UCSD-AML1 (cell line): ENCODE measurements around the gene CLDN6.

ENCODE experiments used
- DNase-seq: peaks from one replicate; lab custom pipeline; 2025; ENCODE audit not compliant: unreplicated experiment; lab: John Stamatoyannopoulos, UW

CLDN6 gene

DNA sequence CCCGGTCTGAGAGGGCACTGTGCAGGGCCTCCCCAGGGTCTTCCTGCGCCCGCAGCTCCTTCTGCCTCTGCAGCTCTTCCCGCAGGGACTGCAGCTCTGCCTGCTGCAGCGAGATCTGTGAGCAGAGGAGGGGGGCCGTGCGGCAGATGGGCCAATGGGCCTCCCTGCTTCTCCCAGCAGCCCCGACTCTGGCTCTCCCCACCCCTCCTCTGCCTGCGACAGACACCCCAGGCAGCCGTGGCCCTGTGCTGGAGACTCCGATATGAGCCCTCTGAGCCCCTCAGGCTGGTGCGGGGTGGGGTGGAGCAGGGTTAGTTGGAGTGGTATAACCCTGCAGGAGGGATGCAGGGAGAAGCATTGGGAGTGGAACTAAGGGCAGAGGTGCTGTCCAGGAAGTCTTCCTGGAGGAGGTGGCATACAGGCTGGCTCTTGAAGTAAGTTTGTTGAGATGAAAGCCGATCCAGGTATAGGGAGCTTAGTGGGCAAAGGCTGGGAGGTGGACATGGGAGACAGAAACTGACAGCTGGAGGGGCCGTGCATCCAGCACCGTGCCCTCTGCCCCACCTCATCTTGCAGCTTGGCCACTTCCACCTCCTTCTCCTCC, 10.8 kb upstream of the CLDN6 start:
- DNase-seq, result no peak

DNA sequence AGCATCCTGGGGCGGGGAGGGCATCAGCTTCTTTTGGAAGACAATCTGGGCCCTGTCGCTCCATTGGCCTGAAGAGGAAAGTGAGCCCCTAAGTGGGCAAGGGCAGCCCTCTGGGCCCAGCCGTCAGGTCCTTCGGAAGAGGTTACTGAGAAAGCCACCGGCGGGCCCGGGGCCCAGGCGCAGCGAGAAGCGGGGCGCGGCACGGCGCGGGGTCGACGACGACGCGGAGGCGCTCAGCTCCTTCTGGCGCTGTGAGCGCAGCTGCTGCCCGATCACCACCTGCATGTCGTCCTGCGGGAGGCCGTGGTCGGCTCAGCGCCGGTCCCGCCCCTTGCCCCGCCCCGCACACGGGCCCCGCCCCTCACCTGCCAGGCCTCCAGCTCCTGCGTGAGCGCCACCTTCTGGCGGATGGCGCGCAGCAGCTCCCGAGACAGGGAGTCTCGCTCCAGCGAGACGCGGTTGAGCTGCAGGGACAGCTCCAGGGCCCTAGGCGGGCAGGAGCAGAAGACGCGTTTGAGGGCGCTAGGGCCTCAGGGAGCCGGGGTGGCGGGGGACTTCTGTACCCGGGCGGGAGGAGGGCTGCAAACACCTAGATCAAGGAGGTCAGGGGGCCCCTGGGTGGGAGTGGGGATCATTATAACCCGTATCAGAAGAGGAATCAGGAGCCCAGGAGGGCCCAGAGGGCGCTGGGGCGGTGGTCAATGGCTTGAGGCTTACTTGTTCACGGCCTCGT, 10.2 kb upstream of the CLDN6 start:
- DNase-seq, result peak; percentile 87

DNA sequence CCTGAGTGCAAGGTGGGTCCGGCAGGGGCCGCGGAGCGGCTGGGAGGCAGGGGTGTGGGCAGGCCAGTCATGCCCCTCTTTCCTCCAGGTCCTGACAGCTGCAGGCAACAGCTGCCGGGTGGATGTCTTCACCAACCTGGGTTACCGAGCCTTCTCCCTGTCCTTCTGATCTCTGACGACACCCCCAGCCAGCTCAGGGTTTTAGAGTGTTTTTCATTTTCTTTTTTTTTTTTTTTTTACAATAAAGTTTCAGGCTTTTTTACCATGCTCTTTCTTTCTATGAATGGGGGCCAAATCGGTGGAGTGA, 9.5 kb upstream of the CLDN6 start:
- DNase-seq, result no peak

DNA sequence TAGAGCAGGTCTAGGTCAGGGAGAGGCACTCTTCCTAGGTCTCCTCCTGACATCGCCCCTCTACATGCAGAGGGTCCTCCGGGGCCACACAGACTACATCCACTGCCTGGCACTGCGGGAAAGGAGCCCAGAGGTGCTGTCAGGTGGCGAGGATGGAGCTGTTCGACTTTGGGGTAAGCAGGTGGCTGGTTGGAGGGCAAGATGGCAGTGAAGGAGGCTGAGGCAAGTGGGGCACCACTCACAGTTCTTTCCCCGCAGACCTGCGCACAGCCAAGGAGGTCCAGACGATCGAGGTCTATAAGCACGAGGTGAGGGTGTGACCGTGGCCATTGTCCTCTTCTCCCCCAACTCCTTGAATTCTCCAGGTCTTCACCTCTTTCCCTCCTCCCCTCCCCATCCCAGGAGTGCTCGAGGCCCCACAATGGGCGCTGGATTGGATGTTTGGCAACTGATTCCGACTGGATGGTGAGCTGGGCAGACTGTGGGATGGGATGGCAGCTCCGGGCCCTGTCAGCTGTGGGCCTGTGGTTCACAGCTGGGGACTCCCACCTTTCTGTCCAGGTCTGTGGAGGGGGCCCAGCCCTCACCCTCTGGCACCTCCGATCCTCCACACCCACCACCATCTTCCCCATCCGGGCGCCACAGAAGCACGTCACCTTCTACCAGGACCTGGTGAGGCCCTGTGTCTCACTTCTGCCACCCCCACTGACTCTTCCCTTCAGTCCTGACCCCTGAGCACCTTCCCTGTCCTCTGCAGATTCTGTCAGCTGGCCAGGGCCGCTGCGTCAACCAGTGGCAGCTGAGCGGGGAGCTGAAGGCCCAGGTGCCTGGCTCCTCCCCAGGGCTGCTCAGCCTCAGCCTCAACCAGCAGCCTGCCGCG, 8.9 kb upstream of the CLDN6 start:
- no peak for DNase-seq

DNA sequence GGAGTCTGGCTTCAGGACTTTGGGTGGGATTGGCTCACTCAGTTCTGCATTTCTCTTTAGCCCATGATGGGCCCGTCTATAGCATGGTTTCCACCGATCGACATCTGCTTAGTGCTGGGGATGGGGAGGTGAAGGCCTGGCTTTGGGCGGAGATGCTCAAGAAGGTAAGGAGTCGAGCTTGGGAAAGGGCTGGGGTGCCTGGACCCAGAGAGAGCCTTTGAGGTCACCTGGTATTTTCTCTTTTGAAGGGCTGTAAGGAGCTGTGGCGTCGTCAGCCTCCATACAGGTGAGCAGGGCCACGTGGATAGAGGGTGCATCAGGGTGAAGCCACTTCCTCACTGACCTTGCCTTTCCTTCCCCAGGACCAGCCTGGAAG, 8.0 kb upstream of the CLDN6 start:
- no peak for DNase-seq

DNA sequence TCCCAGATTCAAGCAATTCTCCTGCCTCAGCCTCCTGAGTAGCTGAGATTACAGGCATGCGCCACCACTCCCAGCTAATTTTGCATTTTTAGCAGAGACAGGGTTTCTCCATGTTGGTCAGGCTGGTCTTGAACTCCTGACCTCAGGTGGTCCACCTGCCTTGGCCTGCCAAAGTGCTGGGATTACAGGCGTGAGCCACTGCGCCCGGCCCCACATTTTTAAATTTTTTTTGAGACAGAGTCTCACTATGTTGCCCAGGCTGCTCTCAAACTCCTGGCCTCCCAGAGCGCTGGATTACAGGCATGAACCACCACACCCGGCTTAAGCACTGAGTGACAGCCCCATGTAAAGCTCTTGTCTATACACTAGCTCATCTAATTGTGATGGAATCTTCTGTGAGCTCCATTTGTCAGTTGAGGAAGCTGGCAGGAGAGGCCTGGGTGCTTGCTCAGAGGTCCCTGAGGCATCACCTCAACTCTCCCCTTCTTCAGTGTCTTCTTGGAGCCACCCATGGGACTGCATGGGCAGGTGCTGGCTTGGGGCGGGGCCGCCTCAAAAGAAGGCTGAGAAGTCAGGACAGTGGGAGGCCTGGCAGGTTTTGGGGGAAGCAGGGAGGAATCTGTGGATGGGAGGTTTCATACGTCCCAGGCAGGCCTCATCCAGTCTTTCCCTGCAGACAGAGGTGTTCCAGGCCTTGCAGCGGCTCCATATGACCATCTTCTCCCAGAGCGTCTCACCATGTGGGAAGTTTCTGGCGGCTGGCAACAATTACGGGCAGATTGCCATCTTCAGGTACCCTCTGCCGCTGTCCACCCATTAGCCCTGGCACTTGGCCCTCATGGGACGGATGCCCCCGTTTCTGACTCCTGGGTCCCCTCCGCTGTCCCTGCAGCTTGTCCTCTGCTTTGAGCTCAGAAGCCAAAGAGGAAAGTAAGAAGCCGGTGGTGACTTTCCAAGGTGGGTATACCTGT, 7.3 kb upstream of the CLDN6 start:
- DNase-seq, result no peak

DNA sequence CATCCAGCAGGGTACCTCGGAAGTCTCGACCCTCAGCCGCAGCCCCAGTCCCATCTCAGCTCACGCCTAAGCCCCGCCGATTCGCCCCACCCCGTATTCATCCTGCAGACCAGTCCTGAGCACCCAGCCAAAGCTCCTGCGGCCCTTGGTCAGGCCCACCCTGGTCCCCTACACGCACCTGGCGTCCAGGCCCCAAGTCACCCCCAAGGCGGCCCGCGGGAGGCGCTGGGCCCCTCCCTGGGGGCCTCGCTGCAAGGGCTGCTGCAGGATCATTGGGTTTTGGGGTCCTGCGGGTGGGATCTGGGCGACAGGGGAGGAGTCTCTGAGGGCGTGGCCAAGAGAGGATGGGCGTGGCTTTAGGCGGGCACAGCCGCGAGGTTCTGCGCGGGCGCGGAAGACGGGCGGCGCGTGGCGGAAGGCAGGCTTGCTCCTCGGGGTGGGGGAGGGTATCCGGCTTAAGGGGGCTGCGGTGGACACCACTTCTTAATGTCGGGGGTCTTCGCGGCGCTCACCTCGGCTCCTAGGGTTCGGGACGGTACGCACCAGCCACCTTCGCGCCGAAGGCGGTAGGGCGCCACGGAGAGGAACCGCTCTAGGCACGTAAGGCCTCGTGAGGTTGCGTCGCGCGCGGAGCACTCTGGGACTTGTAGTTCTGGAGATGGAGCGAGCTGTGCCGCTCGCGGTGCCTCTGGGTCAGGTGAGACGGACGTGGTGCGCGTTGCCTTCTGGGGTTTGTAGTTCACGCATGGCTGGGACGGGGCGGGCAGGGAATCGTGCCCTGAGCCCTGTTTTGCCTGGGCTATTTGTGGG, 5.9 kb upstream of the CLDN6 start, which contains the start of the genes HCFC1R1 and THOC6:
TSS of gene HCFC1R1 (minus strand) at position 274 of the 810 bp plus-strand sequence. CDS start at position 273, 1 bp downstream.
TSS of gene THOC6 (plus strand) at position 367 of the 810 bp plus-strand sequence. CDS start at position 659, 292 bp downstream.
- DNase-seq, result peak; percentile 96

DNA sequence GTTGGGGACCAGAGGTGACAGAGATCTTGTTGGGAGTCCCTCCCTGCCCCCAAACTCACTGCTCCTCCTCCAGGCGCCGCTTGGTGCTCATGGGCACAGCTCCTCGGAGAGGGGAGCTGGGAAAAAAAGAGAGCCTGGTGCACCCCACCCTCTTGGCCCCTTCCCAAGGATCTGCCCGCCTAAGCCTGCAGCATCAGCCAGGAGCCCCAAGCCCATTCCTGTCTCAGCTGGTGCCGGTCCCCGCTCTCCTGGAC, 5.4 kb upstream of the CLDN6 start:
- DNase-seq, result no peak

DNA sequence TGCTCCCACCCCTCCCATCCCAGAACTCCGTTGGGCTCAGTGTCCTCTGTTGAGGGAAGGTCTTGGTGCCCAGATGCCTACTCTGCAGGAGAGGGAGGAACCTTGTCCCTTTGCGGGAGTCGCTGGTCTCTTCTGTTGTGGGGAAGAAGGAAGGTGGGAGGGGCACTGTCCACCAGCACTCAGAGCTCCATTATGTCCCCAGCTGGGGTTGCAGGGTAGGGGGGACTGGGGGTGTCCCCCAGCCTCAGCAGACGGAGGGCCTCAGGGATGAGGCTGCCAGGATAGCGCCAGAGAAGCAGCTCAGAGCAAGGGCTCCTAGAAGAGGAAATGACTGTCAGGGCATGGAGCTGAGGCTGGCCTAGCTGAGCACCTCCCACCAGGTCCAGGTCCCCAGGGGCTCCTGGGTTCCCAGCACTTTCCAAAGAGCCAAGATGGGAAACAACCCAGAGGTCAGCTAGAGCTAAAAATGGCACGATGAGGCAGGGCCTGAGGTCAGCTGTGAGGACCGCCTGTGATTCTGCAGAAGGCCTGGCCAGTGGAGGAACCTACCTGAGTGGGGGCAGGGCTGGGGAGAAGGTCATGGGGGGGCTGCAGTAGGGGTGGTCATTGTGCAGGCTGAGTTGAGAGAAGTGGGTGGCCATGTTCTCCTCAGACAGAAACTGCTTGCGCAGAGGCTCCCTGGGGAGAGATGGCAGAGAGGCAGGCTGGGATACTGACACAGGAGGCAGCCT, 4.9 kb upstream of the CLDN6 start:
- peak; percentile 40 for DNase-seq

DNA sequence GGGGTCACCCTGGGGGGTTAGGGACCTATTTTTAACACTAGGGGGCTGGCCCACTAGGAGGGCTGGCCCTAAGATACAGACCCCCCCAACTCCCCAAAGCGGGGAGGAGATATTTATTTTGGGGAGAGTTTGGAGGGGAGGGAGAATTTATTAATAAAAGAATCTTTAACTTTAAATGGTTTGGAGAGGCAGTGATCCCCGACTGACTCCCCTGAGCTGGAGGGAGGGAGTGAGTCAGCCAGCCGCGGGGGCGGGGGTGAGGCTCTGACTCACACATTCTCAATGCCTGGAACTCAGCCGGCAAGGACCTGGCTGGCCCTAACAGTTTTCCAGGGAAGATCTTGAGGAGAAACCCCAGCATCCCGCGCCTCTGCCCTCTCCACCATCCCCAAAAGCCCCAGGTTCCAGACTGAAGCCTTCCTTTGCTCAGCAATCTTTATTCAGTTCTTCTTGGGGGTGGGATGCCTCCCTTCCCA, 4.3 kb upstream of the CLDN6 start:
- peak; percentile 63 for DNase-seq

DNA sequence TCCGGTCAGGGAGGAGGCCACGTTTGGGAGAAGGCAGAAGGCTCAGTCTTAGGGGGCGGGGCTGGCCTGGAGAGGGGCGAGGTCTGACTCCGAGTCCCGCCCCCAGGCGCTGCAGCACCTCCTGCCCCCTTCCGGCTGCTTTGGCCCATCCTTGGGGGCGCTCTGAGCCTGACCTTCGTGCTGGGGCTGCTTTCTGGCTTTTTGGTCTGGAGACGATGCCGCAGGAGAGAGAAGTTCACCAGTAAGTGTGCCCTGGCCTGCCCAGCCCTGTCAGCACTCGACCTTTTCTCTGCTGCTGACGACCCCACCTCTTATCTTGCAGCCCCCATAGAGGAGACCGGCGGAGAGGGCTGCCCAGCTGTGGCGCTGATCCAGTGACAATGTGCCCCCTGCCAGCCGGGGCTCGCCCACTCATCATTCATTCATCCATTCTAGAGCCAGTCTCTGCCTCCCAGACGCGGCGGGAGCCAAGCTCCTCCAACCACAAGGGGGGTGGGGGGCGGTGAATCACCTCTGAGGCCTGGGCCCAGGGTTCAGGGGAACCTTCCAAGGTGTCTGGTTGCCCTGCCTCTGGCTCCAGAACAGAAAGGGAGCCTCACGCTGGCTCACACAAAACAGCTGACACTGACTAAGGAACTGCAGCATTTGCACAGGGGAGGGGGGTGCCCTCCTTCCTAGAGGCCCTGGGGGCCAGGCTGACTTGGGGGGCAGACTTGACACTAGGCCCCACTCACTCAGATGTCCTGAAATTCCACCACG, 3.6 kb upstream of the CLDN6 start:
- peak; percentile 79 for DNase-seq

DNA sequence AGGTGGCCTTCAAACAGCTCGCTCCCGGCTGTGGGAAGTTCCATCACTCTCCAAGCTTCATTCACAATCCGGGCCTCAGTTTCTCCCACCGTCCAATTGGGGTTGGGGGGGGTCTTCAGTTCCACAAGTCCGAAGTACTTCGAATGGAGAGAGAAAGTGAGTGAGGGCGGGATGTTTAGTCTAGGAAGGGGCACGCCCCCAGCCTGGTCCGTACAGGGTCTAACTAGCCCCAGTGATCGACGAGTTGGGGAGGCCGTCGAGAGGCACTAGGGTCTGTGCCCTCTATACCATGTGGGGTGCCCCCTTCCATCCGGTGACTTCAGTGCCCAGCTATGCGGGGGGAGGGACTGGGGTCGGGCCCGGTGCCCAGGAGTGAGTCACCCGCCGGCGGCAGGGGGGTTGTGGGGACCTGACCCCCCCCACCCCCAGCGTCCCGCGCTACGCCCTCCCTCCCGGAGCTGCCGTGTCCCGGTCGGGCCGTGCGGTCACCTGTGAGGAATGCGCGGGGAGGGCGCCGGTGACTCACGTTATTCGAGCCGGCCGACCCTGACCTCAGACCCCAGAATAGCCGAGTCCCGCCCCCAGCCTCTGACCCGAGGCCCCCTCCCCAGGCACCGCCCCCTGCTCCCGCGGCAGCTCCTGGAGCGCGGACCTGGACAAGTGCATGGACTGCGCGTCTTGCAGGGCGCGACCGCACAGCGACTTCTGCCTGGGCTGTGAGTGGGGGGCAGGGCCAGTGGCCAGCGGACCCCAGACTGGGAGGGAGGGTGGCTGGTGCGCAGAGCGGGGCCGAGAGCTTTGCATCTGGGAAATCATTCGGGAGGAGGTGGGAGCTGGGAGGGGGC, 2.8 kb upstream of the CLDN6 start:
- no peak for DNase-seq

DNA sequence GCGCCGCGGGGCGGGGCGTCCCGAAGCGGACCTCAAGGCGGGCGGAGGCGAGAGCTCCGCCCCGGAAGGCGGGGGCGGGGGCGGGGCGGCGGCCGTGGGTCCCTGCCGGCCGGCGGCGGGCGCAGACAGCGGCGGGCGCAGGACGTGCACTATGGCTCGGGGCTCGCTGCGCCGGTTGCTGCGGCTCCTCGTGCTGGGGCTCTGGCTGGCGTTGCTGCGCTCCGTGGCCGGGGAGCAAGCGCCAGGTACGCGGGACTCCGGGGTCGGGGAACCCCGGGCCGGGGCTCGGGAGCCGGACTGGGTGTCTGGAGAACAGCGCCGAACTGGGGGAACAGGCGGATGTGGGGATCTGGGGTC, 2.2 kb upstream of the CLDN6 start, which contains the start of gene TNFRSF12A:
TSS of gene TNFRSF12A (plus strand) at position 122 of the 357 bp plus-strand sequence. CDS start at position 152, 30 bp downstream.
- DNase-seq, result peak; percentile 87

DNA sequence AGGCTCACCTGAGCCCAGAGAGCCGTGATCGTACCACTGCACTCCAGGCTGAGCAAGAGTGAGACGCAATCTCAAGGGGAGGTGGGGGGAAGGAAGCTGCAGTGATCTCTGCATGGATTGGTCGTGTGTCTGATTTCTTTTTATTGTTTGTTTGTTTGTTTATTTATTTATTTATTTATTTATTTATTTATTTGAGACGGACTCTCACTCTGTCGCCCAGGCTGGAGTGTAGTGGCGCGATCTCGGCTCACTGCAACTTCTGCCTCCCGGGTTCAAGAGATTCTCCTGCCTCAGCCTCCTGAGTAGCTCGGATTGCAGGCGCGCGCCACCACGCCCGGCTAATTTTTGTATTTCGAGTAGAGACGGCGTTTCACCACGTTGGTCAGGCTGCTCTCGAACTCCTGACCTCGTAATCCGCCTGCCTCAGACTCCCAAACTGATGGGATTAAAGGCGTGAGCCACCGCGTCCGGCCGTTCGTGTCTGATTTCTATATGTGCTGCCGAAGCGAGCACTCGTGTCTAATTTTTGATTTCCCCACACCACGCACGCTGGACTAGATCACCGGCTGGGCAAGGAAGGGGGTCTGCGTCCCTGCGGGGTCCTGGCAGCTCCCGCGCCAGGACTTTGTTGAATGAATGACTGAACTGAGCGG, 1.7 kb upstream of the CLDN6 start:
- DNase-seq, result no peak

DNA sequence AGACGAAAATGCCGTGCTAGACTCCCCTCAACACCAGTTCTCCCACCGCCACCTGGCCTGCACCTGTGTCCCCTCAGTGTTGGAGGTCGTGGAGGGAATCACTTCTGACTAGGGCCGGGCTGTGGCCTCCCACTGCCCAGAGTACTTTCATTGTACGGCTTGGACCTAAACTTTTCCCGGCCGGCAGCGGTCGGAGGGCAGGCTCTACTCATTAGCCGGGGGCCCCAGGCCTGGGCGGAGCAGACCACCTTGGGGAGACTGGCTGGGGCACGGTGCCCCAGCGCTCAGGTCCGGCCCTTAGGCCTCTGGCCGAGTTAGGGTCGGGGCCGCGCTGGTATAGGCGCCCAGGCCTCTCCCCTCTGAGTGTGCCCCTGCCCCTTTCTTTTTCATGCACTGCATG, 639 bp downstream of the CLDN6 start:
- no peak for DNase-seq

DNA sequence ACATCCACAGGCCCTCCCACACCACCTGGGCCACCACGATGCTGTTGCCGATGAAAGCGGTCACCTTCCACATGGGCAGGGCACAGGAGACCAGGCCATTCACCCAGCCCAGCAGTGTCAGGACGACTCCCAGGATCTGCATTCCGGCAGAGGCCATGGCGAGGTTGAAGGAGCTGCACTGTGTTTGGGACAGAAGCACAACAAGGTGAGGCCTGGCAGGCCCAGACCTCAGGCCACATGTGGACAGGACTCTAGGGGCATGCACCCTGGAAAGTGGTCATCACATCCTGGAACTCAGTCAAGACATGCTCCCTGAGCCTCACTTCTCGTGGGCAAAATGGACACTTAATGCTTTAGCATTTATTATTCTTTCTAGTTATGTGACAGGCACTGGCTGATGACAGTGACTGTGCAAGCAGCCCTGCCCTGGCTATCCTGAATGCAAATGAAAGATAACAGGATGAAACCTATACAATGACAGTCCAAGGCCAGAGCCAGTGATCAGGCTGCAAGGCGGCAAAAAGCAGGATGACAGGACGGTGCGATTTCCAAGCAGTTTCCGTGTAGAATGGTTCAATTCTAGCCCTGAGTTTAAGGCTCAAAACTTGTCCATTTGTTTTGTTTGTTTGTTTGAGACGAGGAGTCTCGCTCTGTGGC, 2.0 kb downstream of the CLDN6 start:
- DNase-seq, result no peak

DNA sequence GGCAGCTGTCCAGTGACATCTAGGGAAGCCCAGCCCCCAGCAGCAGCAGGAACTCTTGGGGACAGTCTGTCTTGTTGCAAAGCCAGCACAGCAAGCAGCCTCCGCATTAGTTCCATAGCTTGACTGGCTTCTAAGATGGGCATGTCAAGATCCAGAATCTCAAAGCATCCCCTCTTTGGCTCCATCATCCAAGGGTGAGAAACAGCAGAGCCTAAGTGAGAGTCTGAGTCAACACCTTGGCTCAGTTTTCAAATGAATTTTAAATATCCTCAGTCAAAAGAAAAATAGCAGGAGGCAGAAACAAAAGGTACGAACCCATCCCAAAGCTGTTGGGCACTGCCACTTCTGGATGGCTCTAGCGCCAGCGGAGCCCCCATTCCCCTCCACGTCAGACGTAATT, 3.0 kb downstream of the CLDN6 start:
- DNase-seq, result no peak
